HepG2 (cell line): Measurements from ENCODE around the gene H6PD. TPM values are rescaled to one million over a fixed set of nuclear protein-coding genes. Genes with fewer than 3 reads are reported as not detected.
A peak's percentile ranks its signal among the peaks of the same experiment; 100 is the strongest.

Experiments used
- ATF7 ChIP-seq, 2 experiments: fragments of 450-650 bp in 1 of 2; sonication (generic) in 1 of 2; formaldehyde crosslinking in 1 of 2; IDR thresholded peaks; 2 replicates each; pipeline versions ENCODE4 v1.4.0 to v1.6.1; 2016 to 2020; ENCODE audit warnings: antibody characterized with exemption in 1 of 2, mild to moderate bottlenecking in 1 of 2, missing genetic modification reagents in 1 of 2
- DMTF1 ChIP-seq: sonication (generic); formaldehyde crosslinking; IDR thresholded peaks from 2 replicates; pipeline ENCODE4 v1.4.0; 2020; ENCODE audit warnings: mild to moderate bottlenecking, missing genetic modification reagents
- DRAP1 ChIP-seq: IDR thresholded peaks from 2 replicates; pipeline ENCODE4 v1.6.1; 2016; ENCODE audit warnings: missing genetic modification reagents, missing compliant biosample characterization
- GTF3A ChIP-seq: sonication (generic); formaldehyde crosslinking; conservative IDR thresholded peaks from 2 replicates; pipeline ENCODE4 v1.4.0; 2020; ENCODE audit warnings: mild to moderate bottlenecking, missing genetic modification reagents
- HOXA3 ChIP-seq: sonication (generic); formaldehyde crosslinking; IDR thresholded peaks from 2 replicates; pipeline ENCODE4 v1.5.0; 2020; ENCODE audit warnings: missing genetic modification reagents
- MAZ ChIP-seq, 2 experiments: sonication (generic) in 1 of 2; formaldehyde crosslinking in 1 of 2; IDR thresholded peaks; 2 replicates each; pipeline versions ENCODE4 v1.5.0 to v1.6.1; 2012 to 2020; ENCODE audit warnings: low read depth in 2 of 2, mild to moderate bottlenecking in 2 of 2, borderline replicate concordance in 1 of 2, improper control_type of control experiment in 1 of 2, low read length in 1 of 2, missing genetic modification reagents in 1 of 2, moderate library complexity in 1 of 2
- MED1 ChIP-seq: sonication (generic); formaldehyde crosslinking; IDR thresholded peaks from 2 replicates; pipeline ENCODE4 v1.4.0; 2020; ENCODE audit warnings: missing genetic modification reagents
- MEIS1 ChIP-seq: sonication (generic); formaldehyde crosslinking; IDR thresholded peaks from 2 replicates; pipeline ENCODE4 v1.9.0; 2021; ENCODE audit warnings: mild to moderate bottlenecking, missing genetic modification reagents, moderate library complexity, borderline replicate concordance
- NCOA1 ChIP-seq: sonication (generic); formaldehyde crosslinking; IDR thresholded peaks from 2 replicates; pipeline ENCODE4 v1.9.0; 2021; ENCODE audit warnings: missing genetic modification reagents
- NKX3-1 ChIP-seq: sonication (generic); formaldehyde crosslinking; IDR thresholded peaks from 2 replicates; pipeline ENCODE4 v1.5.0; 2020; ENCODE audit warnings: missing genetic modification reagents
- NR2F2 ChIP-seq: IDR thresholded peaks from 2 replicates; pipeline ENCODE4 v1.6.1; 2012; ENCODE audit warnings: low read depth, inconsistent platforms, borderline replicate concordance
- PHB2 ChIP-seq: fragments of 450-650 bp; IDR thresholded peaks from 2 replicates; pipeline ENCODE4 v1.6.1; 2018; ENCODE audit not compliant: partially characterized antibody
- PHF21A ChIP-seq: sonication (generic); formaldehyde crosslinking; IDR thresholded peaks from 2 replicates; pipeline ENCODE4 v1.5.0; 2020; ENCODE audit warnings: mild to moderate bottlenecking, missing genetic modification reagents
- POLR2A ChIP-seq, 2 experiments: IDR thresholded peaks; 2 replicates each; pipeline ENCODE4 v1.6.1; 2011; ENCODE audit warnings: low read depth in 2 of 2, low read length in 2 of 2, mild to moderate bottlenecking in 1 of 2, moderate library complexity in 1 of 2; ENCODE audit not compliant: insufficient read depth in 1 of 2
- SP4 ChIP-seq: sonication (generic); formaldehyde crosslinking; IDR thresholded peaks from 2 replicates; pipeline ENCODE4 v1.8.1; 2023; ENCODE audit warnings: mild to moderate bottlenecking, missing genetic modification reagents
- TAF15 ChIP-seq: fragments of 200-400 bp; formaldehyde crosslinking; IDR thresholded peaks from one replicate; pipeline ENCODE4 v1.6.1; 2018; ENCODE audit warnings: mild to moderate bottlenecking, low read depth, low read length; ENCODE audit not compliant: poor library complexity, severe bottlenecking
- YY1 ChIP-seq: IDR thresholded peaks from 2 replicates; pipeline ENCODE4 v1.6.1; 2011; ENCODE audit warnings: low read length, low read depth, moderate library complexity, mild to moderate bottlenecking; ENCODE audit not compliant: insufficient read depth, insufficient replicate concordance
- ZBTB21 ChIP-seq: sonication (generic); formaldehyde crosslinking; IDR thresholded peaks from 2 replicates; pipeline ENCODE4 v1.4.0; 2020; ENCODE audit warnings: missing genetic modification reagents
- ZFYVE20 ChIP-seq: sonication (generic); formaldehyde crosslinking; IDR thresholded peaks from 2 replicates; pipeline ENCODE4 v1.8.0; 2023; ENCODE audit warnings: low read depth, mild to moderate bottlenecking, moderate library complexity, missing genetic modification reagents, borderline replicate concordance
- ZKSCAN1 ChIP-seq: fragments of 150-350 bp; IDR thresholded peaks from 2 replicates; pipeline ENCODE4 v1.6.1; 2014; ENCODE audit warnings: low read length
- ZNF225 ChIP-seq: sonication (generic); formaldehyde crosslinking; IDR thresholded peaks from 2 replicates; pipeline ENCODE4 v1.4.0; 2020; ENCODE audit warnings: mild to moderate bottlenecking, missing genetic modification reagents
- ZNF232 ChIP-seq: sonication (generic); formaldehyde crosslinking; IDR thresholded peaks from 2 replicates; pipeline ENCODE4 v1.4.0; 2020; ENCODE audit warnings: missing genetic modification reagents, borderline replicate concordance
- ZNF317 ChIP-seq: sonication (generic); formaldehyde crosslinking; IDR thresholded peaks from 2 replicates; pipeline ENCODE4 v1.5.0; 2020; ENCODE audit warnings: mild to moderate bottlenecking, missing genetic modification reagents
- ZNF501 ChIP-seq: sonication (generic); formaldehyde crosslinking; IDR thresholded peaks from 2 replicates; pipeline ENCODE4 v1.5.1; 2020; ENCODE audit warnings: mild to moderate bottlenecking, moderate library complexity, missing genetic modification reagents
- ZNF614 ChIP-seq: IDR thresholded peaks from 2 replicates; pipeline ENCODE4 v1.6.1; 2018; ENCODE audit warnings: missing biosample characterization, missing genetic modification reagents, inconsistent platforms, borderline replicate concordance
- ZNF878 ChIP-seq: sonication (generic); formaldehyde crosslinking; IDR thresholded peaks from 2 replicates; pipeline ENCODE4 v1.8.1; 2023; ENCODE audit warnings: mild to moderate bottlenecking, missing genetic modification reagents, moderate library complexity
- polyA plus RNA-seq, 8 experiments: library from polyadenylated mRNA; depleted of rRNA in 3 of 8; stranded (reverse) in 7 of 8; unstranded in 1 of 8; fragments of >200 nt; fragmentation: Illumina TruSeq in 4 of 8; extraction: Trizol in 4 of 8; gene quantifications; 2 replicates each; pipeline versions ENCODE4 v1.2.1 to v1.2.3, GENCODE V29; 2011 to 2016; ENCODE audit warnings: low read depth in 4 of 8, missing spikeins in 1 of 8, mixed read lengths in 1 of 8; ENCODE audit not compliant: insufficient read depth in 1 of 8
- total RNA-seq, 5 experiments: library from RNA; depleted of rRNA; stranded (reverse); fragments of >200 nt; fragmentation: Illumina TruSeq; extraction: Trizol; gene quantifications; 2 replicates each; pipeline ENCODE4 v1.2.3, GENCODE V29; 2016; ENCODE audit warnings: low read depth in 1 of 5

H6PD gene
- total and polyA plus RNA-seq, 2 of the 13 experiments (the other 11 are each of a cell fraction or from before 2014, with no cell fraction given): 9.3 to 14.1 TPM

- TF ChIP-seq MAZ (IDR thresholded peaks at IDR 0.05; ENCODE audit: borderline replicate concordance, low read depth, low read length): peak; percentile 97
- peak; percentile 98 for TF ChIP-seq MAZ (CRISPR knock-in tag; IDR thresholded peaks at IDR 0.05; ENCODE audit: low read depth)
- peak; percentile 64; the same call in 1 of the 2 replicates for TF ChIP-seq NKX3-1 (CRISPR knock-in tag)
- TF ChIP-seq ZNF878 (CRISPR knock-in tag): peak; percentile 85
- TF ChIP-seq ZFYVE20 (CRISPR knock-in tag): peak; percentile 90; the same call in 1 of the 2 replicates
- peak; percentile 68; the same call in 1 of the 2 replicates for TF ChIP-seq ZNF317 (CRISPR knock-in tag)
- no peak for TF ChIP-seq GTF3A (CRISPR knock-in tag)
- no peak for TF ChIP-seq DMTF1 (CRISPR knock-in tag)
- TF ChIP-seq ZNF225 (CRISPR knock-in tag): peak; percentile 92
- TF ChIP-seq ZBTB21 (CRISPR knock-in tag): no peak
- peak; percentile 79 for TF ChIP-seq SP4 (CRISPR knock-in tag)
- peak; percentile 81; the same call in 1 of the 2 replicates for TF ChIP-seq NR2F2
- TF ChIP-seq POLR2A (IDR thresholded peaks at IDR 0.05; ENCODE audit: insufficient read depth in 1 of 2, low read depth in 2 of 2, low read length in 2 of 2): peak; percentile 84
- TF ChIP-seq ZNF232 (CRISPR knock-in tag): 0 out of 2 replicates have a peak, but pooled peaks have one; percentile 36
- peak; percentile 60; the same call in 1 of the 2 replicates for TF ChIP-seq PHF21A
- TF ChIP-seq ZKSCAN1: peak; percentile 72
- TF ChIP-seq HOXA3 (CRISPR knock-in tag): peak; percentile 74
- TF ChIP-seq TAF15: no peak
- TF ChIP-seq ATF7 (IDR thresholded peaks at IDR 0.05): no peak
- TF ChIP-seq ATF7 (CRISPR knock-in tag; IDR thresholded peaks at IDR 0.05): peak; percentile 70; the same call in 1 of the 2 replicates
- TF ChIP-seq YY1: peak; percentile 59
- peak; percentile 85 for TF ChIP-seq MEIS1 (CRISPR knock-in tag)
- peak; percentile 74 for TF ChIP-seq MED1 (CRISPR knock-in tag)
- TF ChIP-seq ZNF614: peak; percentile 32; the same call in 1 of the 2 replicates
- peak; percentile 40 for TF ChIP-seq ZNF501
- TF ChIP-seq PHB2: no peak
- TF ChIP-seq DRAP1: peak; percentile 80
- no peak for TF ChIP-seq NCOA1
These were observed at the start of gene H6PD (continued) for GRCh38 chr1:9234223-9235095.
